ENCODE results near the gene MSI2.
A peak's percentile ranks its signal among the peaks of the same experiment; 100 is the strongest.

MSI2 gene

GRCh38 chr17:57566721-57567120 is 310.4 kb downstream of the MSI2 start:
- DNase-seq, result no peak

DNA sequence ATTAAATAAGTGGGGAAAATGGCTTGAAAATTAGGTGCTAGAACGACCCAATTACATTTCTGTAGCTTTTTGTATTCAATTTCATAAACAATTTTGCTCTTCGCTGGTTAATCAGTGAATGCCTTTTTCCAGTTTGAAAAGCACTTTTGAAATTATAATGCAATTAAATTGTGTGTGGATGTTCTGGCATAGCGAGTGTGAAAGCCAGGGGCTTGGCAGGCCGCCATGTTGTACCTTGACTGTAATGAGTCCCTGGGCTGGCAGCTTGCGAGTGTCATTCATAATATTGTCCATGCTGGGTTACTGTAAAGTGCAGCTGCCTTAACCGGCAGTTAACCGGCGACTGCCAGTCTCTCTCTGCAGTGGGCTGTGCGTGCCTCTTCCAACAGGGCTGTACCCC is 310.9 kb downstream of the MSI2 start:
- DNase-seq, result peak in 1 of 2 experiments; percentile 47

GRCh38 chr17:57568340-57568739 is 312.0 kb downstream of the MSI2 start:
- DNase-seq, result no peak

GRCh38 chr17:57569021-57569420 is 312.7 kb downstream of the MSI2 start:
- DNase-seq, result no peak

GRCh38 chr17:57569853-57570252 is 313.5 kb downstream of the MSI2 start:
- no peak for DNase-seq

GRCh38 chr17:57570724-57571344 is 314.5 kb downstream of the MSI2 start:
- DNase-seq, result peak in 1 of 2 experiments; percentile 61

GRCh38 chr17:57572062-57572461 is 315.7 kb downstream of the MSI2 start:
- no peak for DNase-seq

DNA sequence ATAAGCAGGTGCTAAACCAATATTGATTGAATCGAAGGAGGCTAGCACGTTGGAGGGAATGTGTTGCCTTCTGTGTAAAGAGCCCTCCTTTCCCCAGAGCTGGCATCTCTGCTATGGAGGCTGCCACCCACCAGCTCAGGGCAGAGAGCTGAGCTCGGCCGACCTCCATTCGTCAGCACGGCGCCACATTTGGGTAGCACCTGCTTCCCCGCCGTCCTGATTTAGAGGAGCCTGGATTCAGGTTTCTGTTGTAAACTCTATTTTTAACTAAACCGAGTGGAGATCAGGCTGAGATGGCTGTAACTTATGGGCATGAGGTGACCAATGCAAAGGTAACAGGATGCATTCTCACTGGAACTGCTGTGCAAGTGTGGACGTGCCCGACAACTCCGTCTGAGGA is 316.3 kb downstream of the MSI2 start:
- DNase-seq, result no peak

DNA sequence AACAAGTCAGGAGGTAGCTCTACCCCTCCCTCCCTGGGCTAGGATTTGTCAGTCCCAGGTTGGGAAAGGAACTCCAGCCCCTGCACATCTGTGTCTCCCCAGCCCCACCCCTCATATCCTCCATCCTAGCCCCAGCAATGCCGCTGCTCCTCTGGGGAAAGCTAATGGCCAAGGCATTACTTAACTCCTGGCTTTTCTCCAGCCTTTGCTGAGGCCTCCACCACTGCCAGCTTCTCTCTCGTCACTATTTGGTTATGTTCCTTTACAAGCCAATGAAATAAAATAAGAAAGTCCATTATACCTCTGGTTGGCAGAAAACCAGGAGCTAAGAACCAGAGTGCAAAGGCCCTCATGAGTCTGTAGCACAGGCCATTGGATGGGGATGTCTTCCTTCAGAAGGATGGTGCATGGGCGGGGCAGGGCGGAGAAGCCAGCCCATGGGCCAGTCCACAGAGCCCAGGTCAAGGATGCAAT is 317.8 kb downstream of the MSI2 start:
- DNase-seq, result peak in 1 of 2 experiments; percentile 86

GRCh38 chr17:57576744-57577143 is 320.4 kb downstream of the MSI2 start:
- DNase-seq, result no peak

DNA sequence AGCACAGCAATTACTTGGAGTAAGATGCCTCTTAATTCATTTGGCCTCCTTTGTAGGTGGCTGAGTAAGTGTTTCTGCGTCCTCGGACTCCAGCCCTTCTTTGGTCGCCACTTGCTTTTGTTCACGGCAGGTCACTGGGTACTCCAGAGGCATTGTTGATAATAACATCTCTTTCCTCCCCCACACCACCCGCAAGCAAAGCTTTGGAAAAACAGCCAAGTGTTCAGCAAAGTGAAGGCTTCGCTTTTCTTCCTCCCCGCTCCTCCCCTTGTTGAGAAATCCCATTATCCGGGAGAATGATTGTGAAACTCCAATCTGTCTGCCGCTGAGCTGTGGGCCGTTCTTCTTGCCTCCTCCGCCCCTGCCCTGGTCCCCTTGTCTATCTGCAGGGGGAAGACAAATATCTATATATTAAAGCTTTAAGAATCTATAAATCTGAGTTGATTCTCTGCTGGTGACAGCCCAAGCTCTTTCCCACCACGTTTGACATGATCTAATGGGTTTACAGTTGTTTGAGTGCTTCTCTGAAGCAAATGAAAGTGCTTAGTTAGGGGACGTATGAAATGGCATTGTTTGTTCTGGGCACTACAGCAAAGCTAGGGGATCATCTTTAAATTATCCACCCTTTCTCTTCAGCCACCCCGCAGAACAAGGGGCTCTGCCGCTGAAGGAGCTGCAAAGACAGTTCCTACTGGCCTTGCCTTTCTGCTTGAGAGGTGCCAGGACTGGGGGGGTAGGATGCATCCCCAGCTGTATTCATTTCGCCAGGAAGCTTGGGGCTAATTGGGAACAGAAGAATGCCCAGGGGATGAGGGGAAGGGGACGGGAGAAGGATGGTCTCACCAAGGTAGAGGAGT is 321.7 kb downstream of the MSI2 start:
- no peak for DNase-seq

DNA sequence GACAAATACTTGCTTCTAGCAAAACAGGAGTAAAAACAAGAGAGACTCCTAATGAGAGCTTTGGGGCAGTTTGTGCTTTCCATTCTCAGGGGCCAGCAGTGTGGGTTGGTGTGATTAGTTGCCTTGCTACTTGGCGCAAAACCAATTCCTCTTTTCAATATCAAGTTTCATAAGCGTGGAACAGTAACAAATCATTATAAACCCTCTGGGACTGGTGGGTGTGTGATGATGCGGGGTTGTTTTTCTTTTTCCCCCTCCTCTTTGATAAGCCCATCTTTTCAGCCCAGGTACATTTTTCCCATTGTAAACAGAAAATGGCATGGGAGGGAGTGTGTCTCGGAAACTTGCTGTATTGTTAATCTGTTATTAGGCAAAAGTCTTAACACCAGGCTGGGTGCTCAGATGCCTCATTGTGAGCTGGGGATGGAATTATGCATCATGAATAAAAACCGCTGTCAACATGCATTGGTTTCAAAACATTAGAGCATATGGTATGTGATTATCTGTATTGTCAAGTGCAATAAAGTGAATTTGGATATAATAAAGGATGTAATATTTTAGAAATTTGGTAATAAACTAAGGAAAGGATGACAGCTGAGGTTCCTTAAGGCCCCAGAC is 322.4 kb downstream of the MSI2 start:
- DNase-seq, result peak in 1 of 2 experiments; percentile 58

GRCh38 chr17:57579245-57579644 is 322.9 kb downstream of the MSI2 start:
- no peak for DNase-seq

DNA sequence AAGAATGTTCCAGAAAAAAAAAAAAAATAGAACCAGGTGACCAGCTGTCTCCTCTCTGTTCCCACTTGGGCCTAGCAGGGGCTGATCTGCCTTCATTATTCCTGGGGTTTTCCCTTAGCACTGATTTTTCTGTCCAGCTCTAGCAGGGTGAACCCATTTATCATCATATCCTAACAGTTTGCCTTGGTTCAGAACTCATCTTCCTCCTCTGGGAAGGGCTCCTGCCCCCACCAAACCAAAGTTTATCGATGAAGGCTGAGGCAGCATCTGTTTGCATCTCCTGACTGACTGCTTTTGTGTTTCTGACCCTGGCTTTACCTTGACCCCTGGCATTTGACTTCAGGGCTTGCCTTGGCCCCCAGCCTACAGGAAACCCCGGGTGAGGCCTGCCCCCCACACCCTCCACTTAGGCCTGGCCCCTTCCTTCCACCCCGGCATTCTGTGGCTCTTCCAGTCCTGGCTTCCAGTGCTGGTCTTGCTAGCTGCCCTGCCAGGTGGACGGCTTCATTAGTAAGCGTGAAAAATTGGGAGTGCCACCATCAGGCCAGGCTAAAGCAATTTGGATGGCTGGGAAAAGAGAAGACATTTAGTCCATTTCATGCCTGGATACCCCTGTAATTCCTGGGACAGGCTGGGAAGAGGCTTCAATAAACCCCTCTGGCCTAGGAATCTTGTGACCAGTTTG is 323.9 kb downstream of the MSI2 start:
- DNase-seq, result no peak

DNA sequence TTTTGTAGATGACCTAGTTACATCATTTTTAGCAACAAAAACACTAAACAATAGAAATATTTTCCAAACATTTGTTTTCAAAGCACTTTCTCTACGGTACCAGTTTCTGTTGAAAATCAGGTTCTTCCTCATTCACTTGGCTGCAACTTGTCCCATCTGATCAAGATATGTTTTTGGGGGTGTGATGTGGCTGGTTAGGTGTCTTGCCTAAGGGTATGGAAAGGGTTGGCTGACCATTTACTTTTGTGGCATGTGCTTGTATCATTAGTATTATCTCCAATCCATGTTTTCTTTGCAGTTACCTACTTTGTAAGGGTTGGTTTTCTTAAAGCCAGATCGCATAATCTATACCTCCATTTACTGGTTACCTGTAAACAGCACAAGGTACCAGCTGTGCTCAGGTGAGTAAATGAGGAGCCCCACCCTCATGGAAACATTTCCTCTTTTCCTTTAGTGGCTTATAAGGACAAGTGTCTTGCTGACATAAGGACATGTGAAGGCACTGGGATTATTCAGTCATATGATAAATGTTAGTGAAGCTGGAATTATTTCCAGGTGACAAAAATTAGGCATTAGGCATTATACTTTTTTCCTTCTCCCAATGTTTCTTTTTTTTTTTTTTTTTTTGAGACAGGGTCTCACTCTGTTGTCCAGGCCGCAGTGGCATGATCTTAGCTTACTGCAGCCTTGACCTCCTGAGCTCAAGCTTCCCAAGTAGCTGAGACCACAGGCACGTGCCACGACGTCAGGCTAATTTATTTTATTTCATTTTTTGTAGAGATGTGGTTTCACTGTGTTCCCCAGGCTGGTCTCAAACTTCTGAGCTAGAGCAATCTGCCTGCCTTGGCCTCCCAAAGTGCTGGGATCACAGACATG is 326.8 kb downstream of the MSI2 start:
- DNase-seq, result no peak

DNA sequence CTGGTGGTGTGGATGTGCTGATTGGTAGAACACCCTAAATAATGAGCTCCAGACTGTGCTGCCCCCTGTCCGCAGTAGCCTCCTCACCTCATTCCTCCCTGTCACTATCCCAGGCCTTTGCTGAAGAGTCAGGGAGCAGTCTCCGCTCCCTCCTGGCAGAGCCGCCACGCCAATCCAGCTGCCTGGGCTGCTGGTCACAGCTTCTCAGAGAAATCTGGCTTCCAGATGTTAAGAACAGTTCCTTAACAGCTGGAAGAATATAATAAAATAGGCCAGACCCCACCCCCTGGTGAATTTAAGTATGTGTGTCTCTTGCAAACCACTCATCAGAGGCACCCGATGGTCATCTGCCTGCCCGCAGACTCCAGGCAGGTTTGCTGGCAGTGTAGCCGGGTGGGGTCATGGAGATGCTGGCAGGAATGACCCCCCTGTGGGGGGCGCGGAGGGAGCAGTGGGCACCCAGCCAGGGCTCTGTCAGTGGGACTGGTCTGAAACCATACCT is 327.8 kb downstream of the MSI2 start:
- DNase-seq, result no peak

GRCh38 chr17:57585341-57586195 is 329.2 kb downstream of the MSI2 start:
- DNase-seq, result peak in 1 of 2 experiments; percentile 57

- peak in 1 of 2 experiments; percentile 18 for DNase-seq
Measured at GRCh38 chr17:57586196-57586740, 329.9 kb downstream of the MSI2 start.

- DNase-seq, result no peak
Measured at GRCh38 chr17:57586742-57587141, 330.4 kb downstream of the MSI2 start.

- DNase-seq, result no peak
Measured at GRCh38 chr17:57587193-57587969, 331.1 kb downstream of the MSI2 start.

All from NCI-H446 (cell line).